HG03139 (cell line): Measurements from ENCODE around the gene LRRC8C.

ENCODE experiments used
- ATAC-seq: cut with Tn5 transposase; IDR thresholded peaks from one replicate; pipeline ENCODE4 v1.9.1; 2021; ENCODE audit not compliant: unreplicated experiment

The LRRC8C gene

GRCh38 chr1:89727517-89728312 is 94.8 kb downstream of the LRRC8C start:
- ATAC-seq = no peak

GRCh38 chr1:89728381-89728780 is 95.5 kb downstream of the LRRC8C start:
- no peak for ATAC-seq

GRCh38 chr1:89732206-89732605 is 99.3 kb downstream of the LRRC8C start:
- ATAC-seq = no peak

GRCh38 chr1:89732643-89733222 is 99.8 kb downstream of the LRRC8C start:
- no peak for ATAC-seq

GRCh38 chr1:89733748-89734147 is 100.8 kb downstream of the LRRC8C start:
- no peak for ATAC-seq

- ATAC-seq = no peak
Observed at GRCh38 chr1:89734442-89734841, 101.5 kb downstream of the LRRC8C start.

GRCh38 chr1:89735479-89735878 is 102.6 kb downstream of the LRRC8C start:
- ATAC-seq = no peak

- ATAC-seq = no peak
Observed at GRCh38 chr1:89736937-89737733, 104.2 kb downstream of the LRRC8C start.

- ATAC-seq = no peak
Observed at GRCh38 chr1:89737985-89738510, 105.1 kb downstream of the LRRC8C start.

GRCh38 chr1:89739013-89739843 is 106.3 kb downstream of the LRRC8C start:
- ATAC-seq = no peak

- ATAC-seq = no peak
Observed at GRCh38 chr1:89739844-89740216, 106.9 kb downstream of the LRRC8C start.

- ATAC-seq = no peak
Observed at GRCh38 chr1:89743788-89744187, 110.9 kb downstream of the LRRC8C start.

- ATAC-seq = no peak
Observed at GRCh38 chr1:89746424-89747149, 113.7 kb downstream of the LRRC8C start.

- ATAC-seq = no peak
Observed at GRCh38 chr1:89753761-89754160, 120.8 kb downstream of the LRRC8C start.

- ATAC-seq = no peak
Observed at GRCh38 chr1:89754518-89754917, 121.6 kb downstream of the LRRC8C start.

GRCh38 chr1:89755591-89755990 is 122.7 kb downstream of the LRRC8C start:
- no peak for ATAC-seq

- ATAC-seq = no peak
Observed at GRCh38 chr1:89757532-89757931, 124.6 kb downstream of the LRRC8C start.

- no peak for ATAC-seq
Observed at GRCh38 chr1:89758156-89758555, 125.2 kb downstream of the LRRC8C start.

- no peak for ATAC-seq
Observed at GRCh38 chr1:89759036-89759435, 126.1 kb downstream of the LRRC8C start.

- no peak for ATAC-seq
Observed at GRCh38 chr1:89760496-89760895, 127.6 kb downstream of the LRRC8C start.
